ENCODE measurements around the gene INTS15.
"Not testable (repeated sequence)": the region's sequence is repeated elsewhere in the genome, so short reads cannot be mapped to it uniquely, and the experiment has no call there.

Gene INTS15

GRCh38 chr7:6618621-6619020 is 28.8 kb downstream of the INTS15 start:
- DNase-seq (ENCODE audit: low spot score): no peak

- no peak for DNase-seq (ENCODE audit: low spot score)
Measured at GRCh38 chr7:6619961-6620360, 30.1 kb downstream of the INTS15 start.

- no peak for DNase-seq (ENCODE audit: low spot score)
Measured at GRCh38 chr7:6621195-6622133, 31.6 kb downstream of the INTS15 start.

- DNase-seq (ENCODE audit: low spot score): no peak
Measured at GRCh38 chr7:6622134-6622710, 32.4 kb downstream of the INTS15 start.

- DNase-seq (ENCODE audit: low spot score): no peak
Measured at GRCh38 chr7:6623589-6624245, 33.9 kb downstream of the INTS15 start.

GRCh38 chr7:6624246-6624611 is 34.4 kb downstream of the INTS15 start:
- no peak for DNase-seq (ENCODE audit: low spot score)

GRCh38 chr7:6628045-6628444 is 38.2 kb downstream of the INTS15 start:
- DNase-seq (ENCODE audit: low spot score): no peak

- DNase-seq (ENCODE audit: low spot score): no peak
Measured at GRCh38 chr7:6630007-6630849, 40.4 kb downstream of the INTS15 start.

GRCh38 chr7:6631605-6632004 is 41.8 kb downstream of the INTS15 start:
- DNase-seq (ENCODE audit: low spot score): no peak

GRCh38 chr7:6634021-6634420 is 44.2 kb downstream of the INTS15 start:
- no peak for DNase-seq (ENCODE audit: low spot score)

- not testable (repeated sequence) for DNase-seq (ENCODE audit: low spot score)
Measured at GRCh38 chr7:6634971-6635370, 45.1 kb downstream of the INTS15 start.

GRCh38 chr7:6636741-6637543 is 47.1 kb downstream of the INTS15 start, which contains the start of gene ZNF316:
ZNF316 (plus strand) TSS chr7:6637318; CDS start chr7:6642410, 5,092 bp downstream.
- peak; percentile 24 for DNase-seq (ENCODE audit: low spot score)

GRCh38 chr7:6637544-6638229 is 47.9 kb downstream of the INTS15 start:
- no peak for DNase-seq (ENCODE audit: low spot score)

GRCh38 chr7:6639032-6639431 is 49.2 kb downstream of the INTS15 start:
- DNase-seq (ENCODE audit: low spot score): no peak

GRCh38 chr7:6639627-6640026 is 49.8 kb downstream of the INTS15 start:
- no peak for DNase-seq (ENCODE audit: low spot score)

- DNase-seq (ENCODE audit: low spot score): peak; percentile 9
Measured at GRCh38 chr7:6640246-6640721, 50.5 kb downstream of the INTS15 start.

- DNase-seq (ENCODE audit: low spot score): no peak
Measured at GRCh38 chr7:6641305-6642035, 51.6 kb downstream of the INTS15 start.

GRCh38 chr7:6642239-6642839 is 52.5 kb downstream of the INTS15 start:
- DNase-seq (ENCODE audit: low spot score): no peak

All from kidney capillary endothelial cell (primary cell).